ENCODE data around the gene RASSF5. TPM values are rescaled to one million over a fixed set of nuclear protein-coding genes. Genes with fewer than 3 reads are reported as not detected.
"Not testable (repeated sequence)": the region's sequence is repeated elsewhere in the genome, so short reads cannot be mapped to it uniquely, and the experiment has no call there.

Gene RASSF5
- total RNA-seq, 1 experiment from 2014 or later: 0.58 TPM

GRCh38 chr1:206569556-206569955 lies 62.2 kb downstream of the RASSF5 start:
- in situ Hi-C loops (cut with HindIII; ENCODE audit: low pct_unique_long_range_greater_than_20kb, low sequenced_read_pairs): no loop called here
- DNase-seq (ENCODE audit: low read depth, low spot score): no peak

- DNase-seq (ENCODE audit: low read depth, low spot score): peak; percentile 29
- in situ Hi-C loops (cut with HindIII; ENCODE audit: low pct_unique_long_range_greater_than_20kb, low sequenced_read_pairs): no loop called here
Observed at GRCh38 chr1:206570529-206570928, 63.2 kb downstream of the RASSF5 start.

DNA sequence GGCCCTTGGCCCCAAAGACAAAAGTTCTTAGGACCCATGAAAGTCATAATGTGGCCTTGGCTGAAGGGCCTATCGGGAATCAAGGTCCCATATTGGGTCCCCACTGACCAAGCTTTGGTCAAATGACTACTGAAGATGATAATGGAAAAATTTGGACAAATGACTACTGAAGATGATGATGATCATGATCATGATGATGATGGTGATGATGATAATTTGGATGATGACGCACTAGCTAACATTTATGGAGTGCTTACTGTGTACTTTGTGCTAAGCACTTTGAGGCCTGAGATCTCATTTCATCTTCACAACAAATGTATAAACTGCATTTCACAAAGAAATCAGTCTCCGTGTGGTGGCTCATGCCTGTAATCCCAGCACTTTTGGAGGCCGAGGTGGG lies 65.5 kb downstream of the RASSF5 start:
- DNase-seq (ENCODE audit: low read depth, low spot score): no peak
- in situ Hi-C loops (cut with HindIII; ENCODE audit: low pct_unique_long_range_greater_than_20kb, low sequenced_read_pairs): no loop called here

DNA sequence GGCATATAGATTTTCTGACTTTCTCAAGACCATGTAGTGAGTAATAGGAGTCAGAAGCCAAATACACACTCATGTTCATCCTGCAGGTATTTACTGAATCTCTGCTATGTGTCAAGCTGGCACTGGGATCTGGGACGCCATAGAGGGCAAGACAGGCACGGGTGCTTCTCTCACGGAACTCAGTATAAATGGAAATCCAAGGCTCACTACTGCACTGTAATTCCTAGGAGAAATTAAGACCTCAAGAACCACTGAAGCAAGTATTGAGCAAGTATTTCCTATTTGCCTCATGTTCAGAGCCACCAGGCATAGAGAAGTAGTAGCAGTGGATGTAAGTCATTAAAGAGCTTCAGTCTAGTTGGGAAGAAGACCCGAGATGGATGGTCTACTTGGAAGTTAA lies 66.0 kb downstream of the RASSF5 start:
- no peak for DNase-seq (ENCODE audit: low read depth, low spot score)
- in situ Hi-C loops (cut with HindIII; ENCODE audit: low pct_unique_long_range_greater_than_20kb, low sequenced_read_pairs): no loop called here

DNA sequence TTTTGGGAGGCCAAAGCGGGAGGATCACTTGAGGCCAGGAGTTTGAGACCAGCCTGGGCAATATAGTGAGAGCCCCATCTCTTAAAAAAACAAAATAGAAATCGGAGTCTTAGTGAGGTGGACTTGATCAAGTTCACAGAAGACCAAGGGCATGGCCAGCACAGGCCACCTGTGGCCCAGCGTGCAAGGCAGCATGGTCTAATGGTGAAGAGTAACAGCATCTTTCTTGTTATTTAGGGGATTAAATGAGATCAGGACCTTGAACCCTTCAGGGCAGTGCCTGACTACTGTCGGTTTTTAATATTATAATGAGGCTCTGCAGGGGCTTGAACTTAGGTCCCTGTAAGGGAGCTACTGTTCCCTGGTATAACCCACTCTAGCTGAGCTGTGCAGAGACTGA lies 66.4 kb downstream of the RASSF5 start:
- in situ Hi-C loops (cut with HindIII; ENCODE audit: low pct_unique_long_range_greater_than_20kb, low sequenced_read_pairs): no loop called here

DNA sequence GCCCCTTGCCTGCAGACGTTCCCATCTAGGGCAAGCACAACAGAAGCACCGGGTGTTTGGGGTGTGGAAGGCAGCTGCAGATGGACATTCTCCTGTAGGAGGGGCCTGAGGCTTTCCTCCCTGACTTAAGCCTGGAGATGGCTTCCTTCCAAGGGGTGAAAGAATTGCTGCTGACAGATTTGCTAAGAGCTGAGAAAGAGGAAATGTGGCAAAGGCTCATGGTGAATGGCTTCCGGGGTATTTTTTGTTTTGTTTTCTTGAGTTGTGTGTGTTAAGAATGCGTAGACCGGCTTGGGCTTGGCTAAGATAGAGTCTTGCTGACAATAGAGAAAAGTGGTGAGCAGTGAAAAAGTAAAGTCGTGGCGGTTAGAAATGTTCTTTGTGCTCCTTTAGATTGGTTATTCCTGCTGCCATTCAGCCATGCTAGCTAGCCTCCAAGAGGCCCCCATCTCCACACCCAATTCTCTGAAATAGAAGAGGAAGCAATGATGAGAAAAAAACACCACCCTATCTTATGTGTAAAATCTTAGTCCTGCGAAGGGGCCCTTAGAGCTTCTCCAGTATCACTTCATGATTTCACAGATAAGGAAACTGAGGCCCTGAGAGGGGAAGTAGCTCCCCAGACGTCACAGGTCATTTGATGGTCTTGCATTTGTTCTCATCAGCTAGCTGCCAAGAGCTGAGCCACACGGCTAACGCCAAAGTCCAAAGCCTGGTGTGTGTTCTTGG lies 68.0 kb downstream of the RASSF5 start:
- in situ Hi-C loops (cut with HindIII; ENCODE audit: low pct_unique_long_range_greater_than_20kb, low sequenced_read_pairs): no loop called here
- no peak for DNase-seq (ENCODE audit: low read depth, low spot score)

More for the DNA sequence above, 66.4 kb downstream of the RASSF5 start:
- no peak for DNase-seq (ENCODE audit: low read depth, low spot score)

- no peak for DNase-seq (ENCODE audit: low read depth, low spot score)
- in situ Hi-C loops (cut with HindIII; ENCODE audit: low pct_unique_long_range_greater_than_20kb, low sequenced_read_pairs): no loop called here
Observed at GRCh38 chr1:206575894-206576737, 68.8 kb downstream of the RASSF5 start.

DNA sequence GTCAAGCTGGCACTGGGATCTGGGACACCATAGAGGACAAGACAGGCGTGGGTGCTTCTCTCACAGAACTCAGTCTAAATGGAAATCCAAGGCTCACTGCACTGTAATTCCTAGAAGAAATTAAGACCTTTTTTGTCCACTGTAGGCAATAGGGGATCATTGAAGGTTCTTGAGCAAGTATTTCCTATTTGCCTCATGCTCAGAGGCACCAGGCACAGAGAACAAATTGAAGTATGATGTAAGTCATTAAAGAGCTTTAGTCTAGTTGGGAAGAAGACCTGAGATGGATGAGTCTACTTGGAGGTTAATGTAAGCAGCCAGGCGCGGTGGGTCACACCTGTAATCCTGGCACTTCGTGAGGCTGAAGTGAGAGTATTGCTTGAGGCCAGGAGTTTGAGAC lies 70.3 kb downstream of the RASSF5 start:
- DNase-seq (ENCODE audit: low read depth, low spot score): no peak
- in situ Hi-C loops (cut with HindIII; ENCODE audit: low pct_unique_long_range_greater_than_20kb, low sequenced_read_pairs): no loop called here

- in situ Hi-C loops (cut with HindIII; ENCODE audit: low pct_unique_long_range_greater_than_20kb, low sequenced_read_pairs): no loop called here
- no peak for DNase-seq (ENCODE audit: low read depth, low spot score)
Observed at GRCh38 chr1:206578068-206578977, 71.0 kb downstream of the RASSF5 start.

- no peak for DNase-seq (ENCODE audit: low read depth, low spot score)
- in situ Hi-C loops (cut with HindIII; ENCODE audit: low pct_unique_long_range_greater_than_20kb, low sequenced_read_pairs): no loop called here
Observed at GRCh38 chr1:206578978-206579374, 71.6 kb downstream of the RASSF5 start.

DNA sequence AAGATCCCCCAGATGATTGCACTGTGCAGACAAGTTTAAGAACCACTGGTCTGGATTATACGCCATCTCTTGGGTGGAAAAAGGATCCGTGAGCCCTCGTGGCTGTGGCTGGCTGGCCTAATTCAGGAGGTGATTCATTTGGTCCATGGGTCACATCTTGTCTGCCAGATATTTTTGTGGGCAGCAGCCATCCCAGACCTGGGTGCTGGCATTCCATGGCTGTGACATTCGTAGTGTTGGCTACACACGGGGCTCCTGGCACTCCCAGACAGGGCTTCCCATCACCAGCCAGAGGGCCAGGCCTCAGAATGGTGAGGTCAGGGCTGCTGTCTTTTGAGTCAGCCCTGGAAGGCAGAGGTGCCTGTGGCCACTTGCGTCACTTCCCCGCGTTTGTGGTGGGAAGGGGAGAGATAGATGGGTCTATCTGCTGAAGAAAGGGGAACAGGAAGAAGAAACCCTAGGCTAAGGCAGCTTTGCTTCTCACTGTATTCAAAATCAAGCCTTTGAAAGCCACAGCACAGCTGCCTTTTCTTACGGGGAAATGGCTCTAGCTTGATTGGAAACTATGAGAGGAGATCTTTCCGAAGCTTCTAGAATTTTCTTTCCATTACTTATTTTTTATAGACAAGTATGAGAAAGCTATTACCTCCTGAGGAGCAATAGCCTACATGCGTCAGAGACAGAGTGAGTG lies 72.6 kb downstream of the RASSF5 start:
- in situ Hi-C loops (cut with HindIII; ENCODE audit: low pct_unique_long_range_greater_than_20kb, low sequenced_read_pairs): no loop called here
- DNase-seq (ENCODE audit: low read depth, low spot score): no peak

DNA sequence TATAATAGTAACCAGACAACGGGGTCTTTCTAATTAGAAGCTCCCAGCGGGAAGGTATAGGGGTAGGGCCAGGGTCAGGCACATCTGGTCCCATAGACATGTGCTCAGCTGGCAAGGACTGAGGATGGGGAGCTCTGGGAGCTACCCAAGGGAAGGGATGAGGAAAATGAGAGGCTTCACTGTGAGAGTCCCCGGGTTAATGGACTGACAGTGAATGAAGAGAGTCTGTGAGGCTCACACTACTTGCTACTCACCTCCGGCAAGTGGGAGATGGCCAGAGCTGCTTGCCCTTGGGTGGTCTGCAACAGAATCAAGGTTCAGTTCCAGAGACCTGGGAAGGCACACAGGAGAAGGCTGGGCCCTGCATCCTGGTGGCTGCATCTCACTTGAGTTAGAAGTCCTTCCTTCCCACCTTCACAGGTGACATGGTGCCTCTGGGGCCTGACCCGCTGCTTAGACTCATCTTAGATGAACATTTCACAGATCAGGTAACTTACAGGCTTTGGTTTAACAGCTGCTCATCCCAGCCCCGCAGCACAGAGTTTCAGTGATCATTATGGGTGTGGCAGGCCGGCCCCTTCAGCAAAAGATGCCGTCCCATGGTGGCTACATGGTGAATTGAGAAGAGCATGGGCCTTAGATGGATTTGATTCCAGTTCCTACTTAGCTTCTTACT lies 73.2 kb downstream of the RASSF5 start:
- no peak for DNase-seq (ENCODE audit: low read depth, low spot score)
- in situ Hi-C loops (cut with HindIII; ENCODE audit: low pct_unique_long_range_greater_than_20kb, low sequenced_read_pairs): no loop called here

DNA sequence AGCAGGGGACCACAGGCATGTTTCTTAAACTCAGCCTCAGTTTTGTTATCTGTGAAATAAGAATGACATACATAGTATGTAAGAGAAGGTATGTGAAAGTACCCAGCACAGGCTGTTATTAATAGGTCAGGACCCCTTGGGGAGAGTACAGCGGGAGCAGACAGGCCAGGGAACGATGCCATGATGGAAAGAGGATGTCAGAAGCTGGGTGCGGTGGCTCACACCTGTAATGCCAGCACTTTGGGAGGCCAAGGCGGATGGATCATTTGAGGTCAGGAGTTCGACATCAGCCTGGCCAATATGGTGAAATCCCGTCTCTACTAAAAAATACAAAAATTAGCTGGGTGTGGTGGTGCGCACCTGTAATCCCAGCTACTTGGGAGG lies 73.8 kb downstream of the RASSF5 start:
- in situ Hi-C loops (cut with HindIII; ENCODE audit: low pct_unique_long_range_greater_than_20kb, low sequenced_read_pairs): not testable (repeated sequence)

DNA sequence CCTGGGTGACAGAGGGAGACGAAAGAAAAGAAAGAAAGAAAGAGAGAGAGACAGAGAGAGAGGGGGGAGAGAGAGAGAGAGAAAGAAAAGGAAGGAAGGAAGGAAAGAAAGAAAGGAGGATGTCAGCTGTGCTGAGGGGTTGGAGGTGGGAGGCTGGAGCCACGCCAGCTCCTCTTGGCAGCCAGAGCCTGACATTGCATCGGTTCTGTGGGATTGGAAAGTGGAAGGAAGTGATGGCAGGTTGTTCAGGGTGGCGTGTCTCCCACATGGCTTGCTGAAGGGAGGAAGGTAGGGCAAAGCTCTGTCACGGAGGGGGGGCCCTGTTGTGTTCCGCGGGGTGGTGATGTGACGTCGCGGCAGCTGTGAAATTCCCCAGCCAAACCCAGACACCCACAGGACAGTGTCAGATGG lies 74.2 kb downstream of the RASSF5 start:
- DNase-seq (ENCODE audit: low read depth, low spot score): no peak
- in situ Hi-C loops (cut with HindIII; ENCODE audit: low pct_unique_long_range_greater_than_20kb, low sequenced_read_pairs): no loop called here

More for the DNA sequence above, 73.8 kb downstream of the RASSF5 start:
- not testable (repeated sequence) for DNase-seq (ENCODE audit: low read depth, low spot score)

- in situ Hi-C loops (cut with HindIII; ENCODE audit: low pct_unique_long_range_greater_than_20kb, low sequenced_read_pairs): no loop called here
Observed at GRCh38 chr1:206582537-206582936, 75.2 kb downstream of the RASSF5 start.

DNA sequence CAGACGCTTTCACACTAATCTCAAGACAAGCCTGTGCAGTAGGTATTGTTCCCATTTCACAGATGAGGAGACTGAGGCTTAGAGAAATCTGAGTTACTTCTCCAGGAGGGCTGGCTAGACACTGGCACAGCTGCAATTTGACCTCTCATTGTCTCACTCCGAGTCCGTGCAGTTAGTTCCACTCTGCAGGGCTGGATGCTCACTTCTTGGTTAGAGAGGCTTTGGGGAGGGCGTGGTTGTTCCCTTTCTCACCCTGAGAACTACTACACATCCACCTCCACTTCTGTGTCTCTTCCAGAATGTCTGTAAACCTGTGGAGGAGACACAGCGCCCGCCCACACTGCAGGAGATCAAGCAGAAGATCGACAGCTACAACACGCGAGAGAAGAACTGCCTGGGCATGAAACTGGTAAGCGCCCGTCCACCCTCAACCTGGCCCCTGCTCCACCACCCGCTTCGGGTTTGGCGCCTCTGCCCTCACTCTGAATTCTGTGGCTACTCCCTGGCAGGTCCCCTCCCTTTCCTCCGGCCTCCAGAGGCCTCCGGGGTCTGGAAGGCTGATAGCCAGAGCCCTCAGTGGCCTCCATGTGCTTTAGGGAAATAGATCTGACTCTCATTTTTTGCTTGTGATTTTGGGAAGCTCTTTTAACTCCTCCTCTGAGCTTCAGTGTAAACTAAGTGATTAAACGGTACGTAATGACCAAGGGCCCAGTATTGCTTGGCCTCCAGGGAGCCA lies 75.8 kb downstream of the RASSF5 start:
- in situ Hi-C loops (cut with HindIII; ENCODE audit: low pct_unique_long_range_greater_than_20kb, low sequenced_read_pairs): no loop called here
- no peak for DNase-seq (ENCODE audit: low read depth, low spot score)

More at GRCh38 chr1:206582537-206582936, 75.2 kb downstream of the RASSF5 start:
- no peak for DNase-seq (ENCODE audit: low read depth, low spot score)

Data from SK-MEL-5 (cell line).